HCT116 (cell line): ENCODE measurements around the gene LDLRAD4. TPM values are rescaled to one million over a fixed set of nuclear protein-coding genes. Genes with fewer than 3 reads are reported as not detected.

ENCODE experiments used
- ATAC-seq: fragments of 200-7000 bp; cut with Tn5 transposase; 2 replicates; pipeline ENCODE4 v1.9.1; 2020; ENCODE audit warnings: mild to moderate bottlenecking, moderate library complexity
- BruUV-seq: library from RNA; stranded (reverse); fragments of 400-500 nt; replicated peaks from 2 replicates; lab custom pipeline; 2021; lab: Mats Ljungman, UMichigan
- CTCF ChIA-PET: fragments of 300-600 bp; sonication (Branson Sonifier 250); formaldehyde crosslinking; loops from one replicate; lab custom pipeline; 2021; ENCODE audit warnings: antibody characterized with exemption; lab: Charles Lee
- POLR2A ChIA-PET: fragments of 300-600, 350-600 bp; sonication (Branson Sonifier 250); formaldehyde crosslinking; loops from one replicate; lab custom pipeline; 2021; ENCODE audit warnings: antibody characterized with exemption; lab: Charles Lee
- RAD21 ChIA-PET, 2 experiments: fragments of 300-600 bp; sonication (Branson Sonifier 250); formaldehyde crosslinking; loops; one replicate each; lab custom pipeline; 2023; ENCODE audit warnings: low total read pairs in 2 of 2; ENCODE audit not compliant: uncharacterized antibody in 2 of 2, unreplicated experiment in 2 of 2, low non-redundant PET in 1 of 2; lab: Charles Lee
- DNase-seq: peaks from one replicate; pipeline ENCODE4 v3.0.0-alpha.2; 2010; ENCODE audit warnings: low read depth, low spot score
- H2AFZ ChIP-seq: fragments of 200-600 bp; shearing (Covaris generic), sonication (generic); 2 replicates; pipeline ENCODE4 v1.6.1; 2017; ENCODE audit warnings: low read depth, mixed run types, mixed read lengths, antibody characterized with exemption, low read length; ENCODE audit not compliant: poor library complexity, severe bottlenecking
- H3K27ac ChIP-seq: 2 replicates; pipeline ENCODE4 v1.5.1; 2012; ENCODE audit warnings: low read depth, low read length
- H3K27me3 ChIP-seq: fragments of 200-600 bp; sonication (generic); 2 replicates; pipeline ENCODE4 v1.6.1; 2016; ENCODE audit warnings: mixed run types, low read length, mixed read lengths; ENCODE audit not compliant: insufficient read depth
- H3K36me3 ChIP-seq, 2 experiments: fragments of 200-500 bp in 1 of 2; fragments of 200-600 bp in 1 of 2; sonication (Bioruptor generic) in 1 of 2; sonication (generic) in 1 of 2; 2 replicates each; pipeline versions ENCODE4 v1.5.1 to v1.6.1; 2014 to 2016; ENCODE audit warnings: low read length in 2 of 2, inconsistent platforms in 1 of 2, mixed read lengths in 1 of 2, mixed run types in 1 of 2; ENCODE audit not compliant: insufficient read depth in 2 of 2, control insufficient read depth in 1 of 2
- H3K4me1 ChIP-seq, 2 experiments: fragments of 200-600 bp in 1 of 2; sonication (generic) in 1 of 2; 2 replicates each; pipeline versions ENCODE4 v1.5.1 to v1.6.1; 2012 to 2017; ENCODE audit warnings: low read length in 2 of 2, inconsistent platforms in 1 of 2, mild to moderate bottlenecking in 1 of 2, mixed read lengths in 1 of 2, mixed run types in 1 of 2, moderate library complexity in 1 of 2; ENCODE audit not compliant: insufficient read depth in 2 of 2, control insufficient read depth in 1 of 2
- H3K4me2 ChIP-seq: fragments of 200-600 bp; sonication (generic); 2 replicates; pipeline ENCODE4 v1.6.1; 2017; ENCODE audit warnings: mixed run types, low read length, mixed read lengths
- H3K4me3 ChIP-seq, 2 experiments: fragments of 200-600 bp in 1 of 2; sonication (generic) in 1 of 2; replicated peaks in 1 of 2; 2 replicates each; pipeline ENCODE4 v1.5.1; 2011 to 2016; ENCODE audit warnings: low read length in 2 of 2, control low read depth in 1 of 2, low read depth in 1 of 2, mild to moderate bottlenecking in 1 of 2, mixed read lengths in 1 of 2, mixed run types in 1 of 2
- H3K79me2 ChIP-seq: fragments of 200-600 bp; sonication (generic); 2 replicates; pipeline ENCODE4 v1.6.1; 2017; ENCODE audit warnings: mild to moderate bottlenecking, mixed run types, low read length, moderate library complexity, mixed read lengths; ENCODE audit not compliant: insufficient read depth
- H3K9ac ChIP-seq: fragments of 200-600 bp; sonication (generic); 2 replicates; pipeline ENCODE4 v1.6.1; 2016; ENCODE audit warnings: low read length, mixed read lengths
- H3K9me2 ChIP-seq: fragments of 200-600 bp; sonication (generic), shearing (Covaris generic); 2 replicates; pipeline ENCODE4 v1.6.1; 2017; ENCODE audit warnings: mixed run types, mild to moderate bottlenecking, moderate library complexity; ENCODE audit not compliant: insufficient read depth
- H3K9me3 ChIP-seq, 2 experiments: fragments of 200-500 bp in 1 of 2; fragments of 200-600 bp in 1 of 2; sonication (Bioruptor generic) in 1 of 2; sonication (generic) in 1 of 2; 2 replicates each; pipeline ENCODE4 v1.6.1; 2014 to 2017; ENCODE audit warnings: low read length in 2 of 2, mixed read lengths in 2 of 2, inconsistent platforms in 1 of 2, low read depth in 1 of 2, mild to moderate bottlenecking in 1 of 2, mixed run types in 1 of 2, moderate library complexity in 1 of 2; ENCODE audit not compliant: control insufficient read depth in 1 of 2, insufficient read depth in 1 of 2
- H4K20me1 ChIP-seq: fragments of 200-600 bp; sonication (generic), shearing (Covaris generic); 2 replicates; pipeline ENCODE4 v1.6.1; 2017; ENCODE audit warnings: mixed run types, mild to moderate bottlenecking, moderate library complexity; ENCODE audit not compliant: insufficient read depth
- CBX3 ChIP-seq: IDR thresholded peaks from 2 replicates; pipeline ENCODE4 v1.6.1; 2012; ENCODE audit warnings: low read depth
- EGR1 ChIP-seq: IDR thresholded peaks from 2 replicates; pipeline ENCODE4 v1.6.1; 2012; ENCODE audit warnings: low read depth
- EZH2 ChIP-seq: fragments of 200-600 bp; sonication (generic); IDR thresholded peaks from 2 replicates; pipeline ENCODE4 v1.6.1; 2017; ENCODE audit warnings: antibody characterized with exemption, mixed run types
- EZH2phosphoT487 ChIP-seq: fragments of 200-600 bp; IDR thresholded peaks from 2 replicates; pipeline ENCODE4 v1.6.1; 2018; ENCODE audit warnings: antibody characterized with exemption, borderline replicate concordance
- FOSL1 ChIP-seq: IDR thresholded peaks from 2 replicates; pipeline ENCODE4 v1.6.1; 2012; ENCODE audit warnings: low read depth
- MAX ChIP-seq: IDR thresholded peaks from 2 replicates; pipeline ENCODE4 v1.6.1; 2012
- POLR2A ChIP-seq: IDR thresholded peaks from 2 replicates; pipeline ENCODE4 v1.7.0; 2011; ENCODE audit warnings: borderline replicate concordance; ENCODE audit not compliant: insufficient read depth, insufficient read length; ENCODE audit errors: extremely low read depth
- POLR2AphosphoS5 ChIP-seq: IDR thresholded peaks from 2 replicates; pipeline ENCODE4 v1.6.1; 2011; ENCODE audit warnings: mild to moderate bottlenecking, low read depth, low read length, moderate library complexity
- RAD21 ChIP-seq: IDR thresholded peaks from 2 replicates; pipeline ENCODE4 v1.6.1; 2012; ENCODE audit warnings: low read depth, mild to moderate bottlenecking
- REST ChIP-seq: IDR thresholded peaks from 2 replicates; pipeline ENCODE4 v1.6.1; 2012; ENCODE audit warnings: low read depth
- SP1 ChIP-seq: IDR thresholded peaks from 2 replicates; pipeline ENCODE4 v1.6.1; 2012; ENCODE audit warnings: low read depth
- SRF ChIP-seq: IDR thresholded peaks from 2 replicates; pipeline ENCODE4 v1.6.1; 2012; ENCODE audit warnings: low read depth
- TCF7L2 ChIP-seq: IDR thresholded peaks from 2 replicates; pipeline ENCODE4 v1.7.0; 2011; ENCODE audit warnings: borderline replicate concordance, inconsistent platforms; ENCODE audit not compliant: insufficient read depth, insufficient read length; ENCODE audit errors: extremely low read depth
- YY1 ChIP-seq: IDR thresholded peaks from 2 replicates; pipeline ENCODE4 v1.6.1; 2011; ENCODE audit warnings: low read length, low read depth, moderate library complexity, mild to moderate bottlenecking; ENCODE audit not compliant: insufficient replicate concordance; ENCODE audit errors: extremely low read depth
- ZFX ChIP-seq: fragments of 450-650 bp; IDR thresholded peaks from 2 replicates; pipeline ENCODE4 v1.6.1; 2017
- ZNF274 ChIP-seq: fragments of 200-500 bp; sonication (Bioruptor generic); IDR thresholded peaks from 2 replicates; pipeline ENCODE4 v1.6.1; 2014; ENCODE audit warnings: mild to moderate bottlenecking, low read depth, low read length, inconsistent platforms
- intact Hi-C: fragments of 100-400 bp; cut with micrococcal nuclease; formaldehyde crosslinking; loops from 2 replicates; pipeline ENCODE4 v1.10.0; 2022
- total RNA-seq: library from RNA; stranded (reverse); gene quantifications from one replicate; pipeline ENCODE4 v1.2.1, GENCODE V29; 2021; ENCODE audit not compliant: unreplicated experiment
- TF ChIP-seq, protein P1 (sequence below): IDR thresholded peaks from 2 replicates; pipeline ENCODE4 v1.6.1; 2012

Gene LDLRAD4
- total RNA-seq, 1 experiment from 2014 or later, result 1.2 TPM

GRCh38 chr18:13436576-13436975, 218.0 kb downstream of the LDLRAD4 start:
- Histone ChIP-seq H3K4me1 (no peaks in the 10 kb centered on the region), H3K9me3 (no peaks in the 10 kb centered on the region), H3K9me2 (no peaks in the 10 kb centered on the region), H4K20me1 (no peaks in the 10 kb centered on the region), H3K4me2 (no peak overlapping the region), H2AFZ (no peak overlapping the region), H3K27ac (no peak overlapping the region)
- ChIA-PET CTCF (no interaction called here), POLR2A (no interaction called here)
- BruUV-seq, result no TSS peak
- DNase-seq (no peak), ATAC-seq (no peak)
- TF ChIP-seq POLR2A (no peak), SRF (no peak), MAX (no peak), REST (no peak), YY1 (no peak), SP1 (no peak), EZH2phosphoT487 (no peak), EGR1 (no peak)
- TF ChIP-seq, all 23 proteins: peak for 0
- Histone ChIP-seq H3K4me3 (no peak overlapping the region), H3K9ac (no peak overlapping the region), H3K27me3 (no peaks in the 10 kb centered on the region), H3K79me2 (no peaks in the 10 kb centered on the region), H3K36me3 (no peaks in the 10 kb centered on the region)
- intact Hi-C loops, result no loop called here
- RAD21 ChIA-PET, result no interaction called here

- POLR2A ChIA-PET, result no interaction called here
- intact Hi-C loops, result no loop called here
- Histone ChIP-seq H3K79me2 (no peaks in the 10 kb centered on the region), H3K4me1 (no peaks in the 10 kb centered on the region), H3K4me2 (no peak overlapping the region), H3K27ac (no peak overlapping the region), H3K9me2 (no peaks in the 10 kb centered on the region), H2AFZ (no peak overlapping the region), H3K36me3 (no peaks in the 10 kb centered on the region), H3K9ac (no peak overlapping the region), H3K4me3 (no peak overlapping the region), H3K27me3 (no peaks in the 10 kb centered on the region), H3K9me3 (no peaks in the 10 kb centered on the region), H4K20me1 (no peaks in the 10 kb centered on the region)
- CTCF ChIA-PET, result no interaction called here
- no TSS peak for BruUV-seq
- DNase-seq, result no peak
- no peak for ATAC-seq
- RAD21 ChIA-PET, result no interaction called here
- TF ChIP-seq MAX, result no peak
- TF ChIP-seq SP1, result no peak
- TF ChIP-seq POLR2A, result no peak
- TF ChIP-seq, protein P1, sequence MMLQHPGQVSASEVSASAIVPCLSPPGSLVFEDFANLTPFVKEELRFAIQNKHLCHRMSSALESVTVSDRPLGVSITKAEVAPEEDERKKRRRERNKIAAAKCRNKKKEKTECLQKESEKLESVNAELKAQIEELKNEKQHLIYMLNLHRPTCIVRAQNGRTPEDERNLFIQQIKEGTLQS, result no peak
- no peak for TF ChIP-seq ZFX
- no peak for TF ChIP-seq EGR1
- TF ChIP-seq CBX3, result no peak
- no peak for TF ChIP-seq ZNF274
- TF ChIP-seq TCF7L2, result no peak
- no peak for TF ChIP-seq RAD21
- TF ChIP-seq EZH2, result no peak
- no peak for TF ChIP-seq POLR2AphosphoS5
- no peak for TF ChIP-seq SRF
- TF ChIP-seq FOSL1, result no peak
Measured at GRCh38 chr18:13437034-13437433, 218.5 kb downstream of the LDLRAD4 start.
